Neural progenitor cell (in vitro differentiated cells): Measurements from ENCODE around the gene TMEM31. TPM values are rescaled to one million over a fixed set of nuclear protein-coding genes. Genes with fewer than 3 reads are reported as not detected.
A peak's percentile ranks its signal among the peaks of the same experiment; 100 is the strongest.

Experiments
- DNase-seq: peaks from one replicate; pipeline ENCODE4 v3.0.0-alpha.2; 2016; ENCODE audit warnings: low spot score
- H2AFZ ChIP-seq: fragments of 200-600 bp; sonication (generic); replicated peaks from 2 replicates; pipeline ENCODE4 v1.6.1; 2016; ENCODE audit warnings: antibody characterized with exemption
- H3F3A ChIP-seq: fragments of 200-600 bp; sonication (generic); 2 replicates; pipeline ENCODE4 v1.6.1; 2016; ENCODE audit warnings: antibody characterized with exemption, low read depth
- H3K27ac ChIP-seq: fragments of 200-600 bp; sonication (generic); 2 replicates; pipeline ENCODE4 v1.5.1; 2016; ENCODE audit warnings: mild to moderate bottlenecking
- H3K27me3 ChIP-seq: fragments of 200-600 bp; sonication (generic); 2 replicates; pipeline ENCODE4 v1.6.1; 2016; ENCODE audit warnings: mild to moderate bottlenecking, moderate library complexity
- H3K36me3 ChIP-seq: fragments of 200-600 bp; sonication (generic); 2 replicates; pipeline ENCODE4 v1.5.1; 2016
- H3K4me1 ChIP-seq: fragments of 200-600 bp; sonication (generic); 2 replicates; pipeline ENCODE4 v1.6.1; 2016; ENCODE audit warnings: mixed run types
- H3K4me2 ChIP-seq: fragments of 200-600 bp; sonication (generic); 2 replicates; pipeline ENCODE4 v1.6.1; 2016
- H3K4me3 ChIP-seq: fragments of 200-600 bp; sonication (generic); 2 replicates; pipeline ENCODE4 v1.5.1; 2016
- H3K79me2 ChIP-seq: fragments of 200-600 bp; sonication (generic); 2 replicates; pipeline ENCODE4 v1.6.1; 2016; ENCODE audit warnings: low read depth
- H3K9ac ChIP-seq: fragments of 200-600 bp; sonication (generic); 2 replicates; pipeline ENCODE4 v1.6.1; 2016
- H3K9me3 ChIP-seq: fragments of 200-600 bp; sonication (generic); 2 replicates; pipeline ENCODE4 v1.5.1; 2016; ENCODE audit warnings: low read depth
- H4K20me1 ChIP-seq: fragments of 200-600 bp; sonication (generic); 2 replicates; pipeline ENCODE4 v1.6.1; 2016; ENCODE audit warnings: low read depth
- H3K27ac Mint-ChIP-seq: 3 replicates; pipeline ENCODE4 v1.8.0; 2021; ENCODE audit warnings: mixed read lengths
- H3K27me3 Mint-ChIP-seq: 2 replicates; pipeline ENCODE4 v1.8.0; 2022; ENCODE audit warnings: low read depth, mild to moderate bottlenecking, inconsistent platforms, moderate library complexity, mixed read lengths; ENCODE audit not compliant: insufficient read depth
- H3K36me3 Mint-ChIP-seq: 3 replicates; pipeline ENCODE4 v1.8.0; 2021; ENCODE audit warnings: mixed read lengths
- H3K4me1 Mint-ChIP-seq: 3 replicates; pipeline ENCODE4 v1.8.0; 2021; ENCODE audit warnings: mixed read lengths
- H3K4me3 Mint-ChIP-seq: 3 replicates; pipeline ENCODE4 v1.8.0; 2021; ENCODE audit warnings: mild to moderate bottlenecking, moderate library complexity, mixed read lengths
- H3K9me3 Mint-ChIP-seq: 3 replicates; pipeline ENCODE4 v1.8.0; 2020; ENCODE audit warnings: mixed read lengths
- EZH2 ChIP-seq: fragments of 200-600 bp; sonication (generic); IDR thresholded peaks from 2 replicates; pipeline ENCODE4 v1.6.1; 2017; ENCODE audit warnings: antibody characterized with exemption, mild to moderate bottlenecking, moderate library complexity
- EZH2phosphoT487 ChIP-seq: fragments of 200-600 bp; sonication (generic); IDR thresholded peaks from 2 replicates; pipeline ENCODE4 v1.6.1; 2017; ENCODE audit warnings: antibody characterized with exemption
- total RNA-seq: library from RNA; depleted of rRNA; stranded (reverse); fragments of >200 nt; gene quantifications from 2 replicates; pipeline ENCODE4 v1.2.3, GENCODE V29; 2015; ENCODE audit warnings: low replicate concordance
- TF ChIP-seq, protein P1 (sequence below): fragments of 200-600 bp; sonication (generic); IDR thresholded peaks from 2 replicates; pipeline ENCODE4 v1.5.1; 2017; ENCODE audit warnings: antibody characterized with exemption, mild to moderate bottlenecking

TMEM31 gene
- total RNA-seq, 1 donor from 2014 or later = not detected

DNA sequence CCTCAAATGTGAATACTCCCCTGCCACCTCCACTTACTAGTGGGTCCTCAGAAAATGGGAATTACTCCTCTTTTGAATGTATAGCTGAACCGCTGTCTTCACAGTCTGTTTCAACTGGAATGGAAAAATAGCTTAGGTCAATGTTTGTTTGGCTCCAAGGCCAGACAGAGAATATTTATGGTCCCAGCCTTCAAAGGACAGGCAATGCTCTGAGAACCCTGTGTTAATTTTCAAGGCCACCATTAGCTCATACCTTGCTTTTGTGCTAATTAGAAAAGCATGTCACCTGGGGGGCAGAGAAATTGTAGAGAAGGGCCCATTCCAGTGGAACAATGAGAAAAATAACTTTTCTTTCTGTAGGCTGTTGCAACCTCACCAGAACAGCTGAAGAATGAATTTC, 19.6 kb upstream of the TMEM31 start:
- Mint-ChIP-seq H3K27me3 (no peaks in the 10 kb centered on the region), H3K4me1 (no peaks in the 10 kb centered on the region), H3K36me3 (no peaks in the 10 kb centered on the region), H3K4me3 (no peak overlapping the region), H3K9me3 (no peaks in the 10 kb centered on the region), H3K27ac (no peak overlapping the region)
- Histone ChIP-seq H3K9me3 (no peaks in the 10 kb centered on the region), H3K4me3 (no peak overlapping the region), H3K36me3 (no peaks in the 10 kb centered on the region), H3K4me2 (no peak overlapping the region), H3F3A (peaks cover 25% of the 10 kb centered on the region), H3K79me2 (peaks cover 4% of the 10 kb centered on the region), H3K27me3 (no peaks in the 10 kb centered on the region), H2AFZ (no peak overlapping the region), H3K4me1 (no peaks in the 10 kb centered on the region), H4K20me1 (no peaks in the 10 kb centered on the region), H3K27ac (no peak overlapping the region), H3K9ac (no peak overlapping the region)
- TF ChIP-seq EZH2phosphoT487 = no peak
- no peak for TF ChIP-seq EZH2
- TF ChIP-seq, protein P1, sequence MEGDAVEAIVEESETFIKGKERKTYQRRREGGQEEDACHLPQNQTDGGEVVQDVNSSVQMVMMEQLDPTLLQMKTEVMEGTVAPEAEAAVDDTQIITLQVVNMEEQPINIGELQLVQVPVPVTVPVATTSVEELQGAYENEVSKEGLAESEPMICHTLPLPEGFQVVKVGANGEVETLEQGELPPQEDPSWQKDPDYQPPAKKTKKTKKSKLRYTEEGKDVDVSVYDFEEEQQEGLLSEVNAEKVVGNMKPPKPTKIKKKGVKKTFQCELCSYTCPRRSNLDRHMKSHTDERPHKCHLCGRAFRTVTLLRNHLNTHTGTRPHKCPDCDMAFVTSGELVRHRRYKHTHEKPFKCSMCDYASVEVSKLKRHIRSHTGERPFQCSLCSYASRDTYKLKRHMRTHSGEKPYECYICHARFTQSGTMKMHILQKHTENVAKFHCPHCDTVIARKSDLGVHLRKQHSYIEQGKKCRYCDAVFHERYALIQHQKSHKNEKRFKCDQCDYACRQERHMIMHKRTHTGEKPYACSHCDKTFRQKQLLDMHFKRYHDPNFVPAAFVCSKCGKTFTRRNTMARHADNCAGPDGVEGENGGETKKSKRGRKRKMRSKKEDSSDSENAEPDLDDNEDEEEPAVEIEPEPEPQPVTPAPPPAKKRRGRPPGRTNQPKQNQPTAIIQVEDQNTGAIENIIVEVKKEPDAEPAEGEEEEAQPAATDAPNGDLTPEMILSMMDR = no peak
- DNase-seq = no peak

DNA sequence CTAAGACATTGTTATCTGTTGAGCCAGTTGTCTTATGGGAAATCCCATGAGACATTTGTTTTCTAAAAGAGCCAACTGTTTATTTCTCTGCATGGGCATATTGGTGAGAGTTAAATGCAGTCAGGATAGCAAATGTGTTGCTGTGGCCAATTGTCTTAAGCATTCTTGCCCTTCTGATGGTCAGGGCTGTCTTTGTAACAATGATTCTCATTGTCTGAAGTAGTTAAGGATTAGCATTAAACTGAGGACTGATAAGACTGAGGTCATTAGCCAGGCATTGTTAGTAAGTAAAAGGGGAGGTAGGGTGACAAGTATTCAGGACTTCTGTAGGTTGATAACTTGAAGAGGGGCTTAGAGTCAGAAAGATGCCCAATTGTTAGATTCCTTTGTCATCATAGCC, 13.0 kb upstream of the TMEM31 start:
- H3K4me3 ChIP-seq = no peak overlapping the region
- H3K4me2 ChIP-seq = peak overlapping the region; percentile 31
- no peaks in the 10 kb centered on the region for H3K36me3 ChIP-seq
- no peaks in the 10 kb centered on the region for H3K9me3 ChIP-seq
- H3K9me3 Mint-ChIP-seq = peaks cover 3% of the 10 kb centered on the region
- no peaks in the 10 kb centered on the region for H3K79me2 ChIP-seq
- no peak overlapping the region for H3K4me3 Mint-ChIP-seq
- H4K20me1 ChIP-seq = no peaks in the 10 kb centered on the region
- no peaks in the 10 kb centered on the region for H3K36me3 Mint-ChIP-seq
- peaks cover 10% of the 10 kb centered on the region for H3K4me1 ChIP-seq
- no peak overlapping the region for H3K27ac ChIP-seq
- no peaks in the 10 kb centered on the region for H3K4me1 Mint-ChIP-seq
- peaks cover 2% of the 10 kb centered on the region for H3K27me3 Mint-ChIP-seq
- H3F3A ChIP-seq = peaks cover 21% of the 10 kb centered on the region
- no peak overlapping the region for H3K9ac ChIP-seq
- no peak overlapping the region for H2AFZ ChIP-seq
- TF ChIP-seq EZH2 = no peak
- TF ChIP-seq, protein P1 = no peak
- no peak overlapping the region for H3K27ac Mint-ChIP-seq
- peak; percentile 50 for DNase-seq
- H3K27me3 ChIP-seq = no peaks in the 10 kb centered on the region

DNA sequence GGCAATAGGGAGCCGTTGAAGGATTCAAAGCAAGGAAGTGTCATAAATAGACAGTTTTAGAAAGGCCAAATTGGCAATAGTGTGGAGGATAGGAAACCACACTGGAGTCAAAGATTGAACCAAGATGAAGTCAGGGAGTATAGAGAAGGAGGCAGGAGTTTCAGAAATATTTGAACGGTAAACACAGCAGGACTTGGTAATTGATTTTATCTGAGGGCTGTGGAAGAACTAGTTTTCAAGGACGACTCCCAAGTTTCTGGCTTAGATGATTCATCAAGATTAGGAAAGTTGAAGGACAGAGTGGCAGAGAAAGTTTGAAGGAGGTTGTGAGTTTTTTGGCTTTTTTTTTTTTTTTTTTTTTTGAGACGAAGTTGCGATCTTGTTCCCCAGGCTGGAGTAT, 11.5 kb upstream of the TMEM31 start:
- Histone ChIP-seq H3K27ac (no peak overlapping the region), H3K4me3 (no peak overlapping the region), H3F3A (peaks cover 21% of the 10 kb centered on the region), H3K9ac (no peak overlapping the region), H3K36me3 (no peaks in the 10 kb centered on the region), H3K9me3 (no peaks in the 10 kb centered on the region), H3K4me2 (no peak overlapping the region), H3K79me2 (no peaks in the 10 kb centered on the region), H3K27me3 (no peaks in the 10 kb centered on the region), H3K4me1 (peaks cover 10% of the 10 kb centered on the region), H4K20me1 (no peaks in the 10 kb centered on the region), H2AFZ (no peak overlapping the region)
- Mint-ChIP-seq H3K4me3 (no peak overlapping the region), H3K4me1 (no peaks in the 10 kb centered on the region), H3K9me3 (peaks cover 3% of the 10 kb centered on the region), H3K36me3 (no peaks in the 10 kb centered on the region), H3K27ac (no peak overlapping the region), H3K27me3 (peaks cover 2% of the 10 kb centered on the region)
- no peak for TF ChIP-seq EZH2phosphoT487
- TF ChIP-seq EZH2 = no peak
- TF ChIP-seq, protein P1 = no peak
- DNase-seq = no peak

DNA sequence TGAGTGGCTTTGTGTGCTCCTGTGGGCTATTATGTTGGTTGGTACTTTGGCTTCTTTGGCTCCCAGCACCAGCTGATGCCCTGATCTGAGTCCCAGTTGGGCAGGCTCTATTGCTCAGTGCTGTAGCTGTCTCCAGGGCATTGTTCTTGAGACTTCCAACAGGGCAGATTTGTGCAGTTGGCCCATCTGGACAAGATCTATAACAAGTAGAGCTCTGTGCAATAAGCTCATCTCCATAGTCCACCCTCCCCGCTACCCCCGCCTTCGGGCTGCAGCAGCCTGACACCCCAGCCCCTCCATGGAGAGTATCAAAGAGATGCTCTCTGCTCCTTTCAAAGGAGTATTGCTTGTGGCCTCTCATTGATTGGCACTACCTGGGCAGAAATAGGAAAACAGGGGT, 5.8 kb upstream of the TMEM31 start:
- H3K27ac ChIP-seq = no peak overlapping the region
- Mint-ChIP-seq H3K9me3 (peaks cover 3% of the 10 kb centered on the region), H3K4me1 (no peaks in the 10 kb centered on the region), H3K27me3 (peaks cover 2% of the 10 kb centered on the region), H3K4me3 (no peak overlapping the region), H3K27ac (no peak overlapping the region), H3K36me3 (no peaks in the 10 kb centered on the region)
- no peak overlapping the region for H3K4me3 ChIP-seq
- no peak overlapping the region for H3K4me2 ChIP-seq
- TF ChIP-seq EZH2 (no peak), EZH2phosphoT487 (no peak)
- TF ChIP-seq, protein P1 = no peak
- no peaks in the 10 kb centered on the region for H3K4me1 ChIP-seq
- H3K36me3 ChIP-seq = no peaks in the 10 kb centered on the region
- DNase-seq = no peak
- no peaks in the 10 kb centered on the region for H3K27me3 ChIP-seq
- H3K79me2 ChIP-seq = no peaks in the 10 kb centered on the region
- no peak overlapping the region for H2AFZ ChIP-seq
- H3K9ac ChIP-seq = no peak overlapping the region
- H4K20me1 ChIP-seq = no peaks in the 10 kb centered on the region
- H3K9me3 ChIP-seq = no peaks in the 10 kb centered on the region
- H3F3A ChIP-seq = no peaks in the 10 kb centered on the region
